GM19467 (cell line): Measurements from ENCODE around the gene HINFP.
A peak's percentile ranks its signal among the peaks of the same experiment; 100 is the strongest.
"Not testable (repeated sequence)": the region's sequence is repeated elsewhere in the genome, so short reads cannot be mapped to it uniquely, and the experiment has no call there.

ENCODE experiments used
- ATAC-seq: cut with Tn5 transposase; IDR thresholded peaks from one replicate; pipeline ENCODE4 v1.9.1; 2021; ENCODE audit warnings: mild to moderate bottlenecking, moderate library complexity; ENCODE audit not compliant: unreplicated experiment

Gene HINFP

GRCh38 chr11:119099711-119100110 lies 21.7 kb upstream of the HINFP start:
- ATAC-seq, result no peak

GRCh38 chr11:119100246-119100970 lies 21.0 kb upstream of the HINFP start:
- ATAC-seq, result no peak

- peak; percentile 15 for ATAC-seq
Observed at GRCh38 chr11:119100994-119101758, 20.2 kb upstream of the HINFP start.

GRCh38 chr11:119101759-119102423 lies 19.5 kb upstream of the HINFP start, which contains the start of gene DPAGT1:
TSS of gene DPAGT1 (minus strand) at chr11:119101853. CDS start at chr11:119101655, 198 bp downstream.
- peak; percentile 65 for ATAC-seq

GRCh38 chr11:119103161-119103664 lies 18.2 kb upstream of the HINFP start:
- ATAC-seq, result not testable (repeated sequence)

GRCh38 chr11:119103793-119104192 lies 17.6 kb upstream of the HINFP start:
- no peak for ATAC-seq

GRCh38 chr11:119106564-119107537 lies 14.5 kb upstream of the HINFP start, which contains the start of gene C2CD2L:
TSS of gene C2CD2L (plus strand) at chr11:119107344. CDS start at chr11:119107742, 398 bp downstream.
- ATAC-seq, result peak; percentile 69

- peak; percentile 7 for ATAC-seq
Observed at GRCh38 chr11:119107538-119108145, 13.7 kb upstream of the HINFP start.

GRCh38 chr11:119108146-119108856 lies 13.1 kb upstream of the HINFP start:
- no peak for ATAC-seq

GRCh38 chr11:119108857-119109221 lies 12.5 kb upstream of the HINFP start:
- ATAC-seq, result no peak

- no peak for ATAC-seq
Observed at GRCh38 chr11:119109843-119110242, 11.5 kb upstream of the HINFP start.

GRCh38 chr11:119110439-119110838 lies 10.9 kb upstream of the HINFP start:
- ATAC-seq, result no peak

GRCh38 chr11:119111361-119111925 lies 9.9 kb upstream of the HINFP start:
- no peak for ATAC-seq

- no peak for ATAC-seq
Observed at GRCh38 chr11:119112314-119113020, 8.9 kb upstream of the HINFP start.

GRCh38 chr11:119113716-119114115 lies 7.7 kb upstream of the HINFP start:
- no peak for ATAC-seq

GRCh38 chr11:119114351-119114750 lies 7.0 kb upstream of the HINFP start:
- ATAC-seq, result no peak

GRCh38 chr11:119115484-119116234 lies 5.7 kb upstream of the HINFP start:
- no peak for ATAC-seq

- ATAC-seq, result no peak
Observed at GRCh38 chr11:119116235-119116594, 5.2 kb upstream of the HINFP start.
